PFSK-1 (cell line): ENCODE measurements around the gene LRRD1.

Experiments used
- FOXP2 ChIP-seq: optimal IDR thresholded peaks from 2 replicates; pipeline ENCODE3; 2011; ENCODE audit warnings: borderline replicate concordance, control low read depth, inconsistent platforms; ENCODE audit not compliant: insufficient read depth; ENCODE audit errors: extremely low read length, extremely low read depth
- POLR2AphosphoS5 ChIP-seq: IDR thresholded peaks from 2 replicates; pipeline ENCODE4 v1.6.1; 2012; ENCODE audit warnings: low read depth, mild to moderate bottlenecking, control low read depth, low read length, moderate library complexity
- SIN3A ChIP-seq: IDR thresholded peaks from 2 replicates; pipeline ENCODE4 v1.6.1; 2012; ENCODE audit warnings: mild to moderate bottlenecking, low read length, moderate library complexity, borderline replicate concordance; ENCODE audit not compliant: insufficient read depth
- TAF1 ChIP-seq: IDR thresholded peaks from 2 replicates; pipeline ENCODE4 v1.6.1; 2012; ENCODE audit warnings: low read length, control low read depth, borderline replicate concordance; ENCODE audit not compliant: insufficient read depth
- TF ChIP-seq, protein P1 (sequence below), 2 experiments: IDR thresholded peaks; 2 replicates each; pipeline versions ENCODE4 v1.6.1 to v1.8.0; 2011 to 2012; ENCODE audit warnings: low read depth in 2 of 2, low read length in 2 of 2, control low read depth in 1 of 2, inconsistent platforms in 1 of 2, mild to moderate bottlenecking in 1 of 2, moderate library complexity in 1 of 2; ENCODE audit not compliant: insufficient read depth in 1 of 2

LRRD1 gene

GRCh38 chr7:92131093-92131492, 47.8 kb downstream of the LRRD1 start:
- no peak for TF ChIP-seq SIN3A
- TF ChIP-seq POLR2AphosphoS5 = no peak
- no peak for TF ChIP-seq TAF1
- TF ChIP-seq, protein P1, sequence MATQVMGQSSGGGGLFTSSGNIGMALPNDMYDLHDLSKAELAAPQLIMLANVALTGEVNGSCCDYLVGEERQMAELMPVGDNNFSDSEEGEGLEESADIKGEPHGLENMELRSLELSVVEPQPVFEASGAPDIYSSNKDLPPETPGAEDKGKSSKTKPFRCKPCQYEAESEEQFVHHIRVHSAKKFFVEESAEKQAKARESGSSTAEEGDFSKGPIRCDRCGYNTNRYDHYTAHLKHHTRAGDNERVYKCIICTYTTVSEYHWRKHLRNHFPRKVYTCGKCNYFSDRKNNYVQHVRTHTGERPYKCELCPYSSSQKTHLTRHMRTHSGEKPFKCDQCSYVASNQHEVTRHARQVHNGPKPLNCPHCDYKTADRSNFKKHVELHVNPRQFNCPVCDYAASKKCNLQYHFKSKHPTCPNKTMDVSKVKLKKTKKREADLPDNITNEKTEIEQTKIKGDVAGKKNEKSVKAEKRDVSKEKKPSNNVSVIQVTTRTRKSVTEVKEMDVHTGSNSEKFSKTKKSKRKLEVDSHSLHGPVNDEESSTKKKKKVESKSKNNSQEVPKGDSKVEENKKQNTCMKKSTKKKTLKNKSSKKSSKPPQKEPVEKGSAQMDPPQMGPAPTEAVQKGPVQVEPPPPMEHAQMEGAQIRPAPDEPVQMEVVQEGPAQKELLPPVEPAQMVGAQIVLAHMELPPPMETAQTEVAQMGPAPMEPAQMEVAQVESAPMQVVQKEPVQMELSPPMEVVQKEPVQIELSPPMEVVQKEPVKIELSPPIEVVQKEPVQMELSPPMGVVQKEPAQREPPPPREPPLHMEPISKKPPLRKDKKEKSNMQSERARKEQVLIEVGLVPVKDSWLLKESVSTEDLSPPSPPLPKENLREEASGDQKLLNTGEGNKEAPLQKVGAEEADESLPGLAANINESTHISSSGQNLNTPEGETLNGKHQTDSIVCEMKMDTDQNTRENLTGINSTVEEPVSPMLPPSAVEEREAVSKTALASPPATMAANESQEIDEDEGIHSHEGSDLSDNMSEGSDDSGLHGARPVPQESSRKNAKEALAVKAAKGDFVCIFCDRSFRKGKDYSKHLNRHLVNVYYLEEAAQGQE (IDR thresholded peaks at IDR 0.05; ENCODE audit: insufficient read depth in 1 of 2, low read depth in 2 of 2, low read length in 2 of 2) = no peak
- no peak for TF ChIP-seq FOXP2

DNA sequence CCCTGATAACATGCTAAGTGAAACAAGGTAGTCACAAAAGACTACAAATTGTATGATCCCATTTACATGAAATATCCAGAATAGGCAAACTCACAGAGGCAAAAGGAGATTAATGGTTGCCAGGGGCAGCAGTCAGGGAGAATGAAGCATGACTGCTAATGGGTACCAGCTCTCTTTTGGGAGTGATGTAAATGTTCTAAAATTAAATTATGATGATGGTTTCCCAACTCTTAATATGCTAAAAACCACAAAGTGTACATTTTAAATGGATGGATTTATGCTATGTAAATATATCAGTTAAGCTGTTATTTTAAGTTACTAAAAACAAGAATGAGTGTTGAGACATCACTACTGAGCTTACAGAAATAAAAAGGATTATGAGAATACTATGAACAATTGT, 57.3 kb downstream of the LRRD1 start:
- no peak for TF ChIP-seq FOXP2
- TF ChIP-seq, protein P1 (IDR thresholded peaks at IDR 0.05; ENCODE audit: insufficient read depth in 1 of 2, low read depth in 2 of 2, low read length in 2 of 2) = no peak
- TF ChIP-seq SIN3A = no peak
- TF ChIP-seq TAF1 = no peak
- no peak for TF ChIP-seq POLR2AphosphoS5

GRCh38 chr7:92119213-92119759, 59.7 kb downstream of the LRRD1 start:
- TF ChIP-seq POLR2AphosphoS5 = no peak
- TF ChIP-seq, protein P1 (IDR thresholded peaks at IDR 0.05; ENCODE audit: insufficient read depth in 1 of 2, low read depth in 2 of 2, low read length in 2 of 2) = no peak
- no peak for TF ChIP-seq FOXP2
- no peak for TF ChIP-seq SIN3A
- TF ChIP-seq TAF1 = no peak

DNA sequence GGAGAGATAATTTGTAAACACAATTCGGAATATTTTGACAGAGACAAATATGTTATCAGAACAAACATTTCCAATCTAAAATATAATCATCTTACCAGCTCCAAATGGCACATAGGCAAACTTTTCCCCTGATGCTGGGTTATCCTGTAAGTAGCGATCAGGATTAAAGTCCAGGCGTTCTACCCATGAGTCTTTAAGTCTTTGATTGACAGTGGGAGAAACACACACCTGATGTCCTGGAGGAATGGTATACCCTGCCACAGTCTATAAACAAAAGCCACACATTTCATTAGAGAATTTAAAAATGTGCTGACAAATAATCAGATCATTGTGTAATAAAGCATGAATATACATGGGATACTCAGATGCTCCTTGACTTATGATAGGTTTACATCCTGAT, 62.0 kb downstream of the LRRD1 start:
- TF ChIP-seq, protein P1 (IDR thresholded peaks at IDR 0.05; ENCODE audit: insufficient read depth in 1 of 2, low read depth in 2 of 2, low read length in 2 of 2) = no peak
- TF ChIP-seq SIN3A = no peak
- TF ChIP-seq TAF1 = no peak
- no peak for TF ChIP-seq FOXP2

DNA sequence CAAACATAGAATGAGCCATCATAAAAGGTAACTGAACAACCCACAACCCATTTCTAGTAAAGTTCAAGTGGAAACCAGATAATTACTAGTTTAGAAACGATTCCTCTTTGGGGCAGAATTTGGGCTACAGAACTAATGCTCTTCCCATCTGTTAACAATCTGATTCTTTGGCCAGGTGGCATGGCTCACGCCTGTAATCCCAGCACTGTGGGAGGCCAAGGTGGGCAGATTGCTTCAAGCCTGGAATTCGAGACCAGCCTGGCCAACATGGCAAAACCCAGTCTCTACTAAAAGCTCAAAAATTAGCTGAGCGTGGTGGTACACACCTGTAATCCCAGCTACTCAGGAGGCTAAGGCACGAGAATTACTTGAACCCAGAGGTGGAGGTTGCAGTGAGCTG, 63.1 kb downstream of the LRRD1 start:
- TF ChIP-seq SIN3A (no peak), TAF1 (no peak), POLR2AphosphoS5 (no peak), FOXP2 (no peak)
- TF ChIP-seq, protein P1 (IDR thresholded peaks at IDR 0.05; ENCODE audit: insufficient read depth in 1 of 2, low read depth in 2 of 2, low read length in 2 of 2) = no peak
